Liver (tissue), 3 donors: ENCODE data around the gene SLCO2A1.

Source experiments
- CTCF ChIP-seq: fragments of 150-350 bp; IDR thresholded peaks from 2 replicates; pipeline ENCODE4 v1.5.1; 2017; ENCODE audit warnings: improper control_type of control experiment, low read depth, low read length; ENCODE audit not compliant: missing input control
- EGR1 ChIP-seq, 2 donors: IDR thresholded peaks; 2 replicates each; pipeline ENCODE4 v1.6.1; 2016 to 2018; ENCODE audit warnings: antibody characterized with exemption in 2 of 2, low read depth in 2 of 2
- FOXA1 ChIP-seq: IDR thresholded peaks from 2 replicates; pipeline ENCODE4 v1.6.1; 2016; ENCODE audit warnings: antibody characterized with exemption
- GABPA ChIP-seq, 2 donors: IDR thresholded peaks in 1 of 2; conservative IDR thresholded peaks in 1 of 2; 2 replicates each; pipeline ENCODE4 v1.6.1; 2016; ENCODE audit warnings: antibody characterized with exemption in 2 of 2, mild to moderate bottlenecking in 1 of 2, moderate library complexity in 1 of 2
- RAD21 ChIP-seq, 2 donors: IDR thresholded peaks; 2 replicates each; pipeline ENCODE4 v1.6.1; 2016; ENCODE audit warnings: antibody characterized with exemption in 2 of 2, mild to moderate bottlenecking in 2 of 2
- REST ChIP-seq: IDR thresholded peaks from 2 replicates; pipeline ENCODE4 v1.6.1; 2016; ENCODE audit warnings: antibody characterized with exemption, mild to moderate bottlenecking
- SP1 ChIP-seq: IDR thresholded peaks from 2 replicates; pipeline ENCODE4 v1.6.1; 2018; ENCODE audit warnings: antibody characterized with exemption, mild to moderate bottlenecking
- YY1 ChIP-seq: IDR thresholded peaks from 2 replicates; pipeline ENCODE4 v1.6.1; 2016; ENCODE audit warnings: antibody characterized with exemption, mild to moderate bottlenecking
- ZBTB33 ChIP-seq: IDR thresholded peaks from 2 replicates; pipeline ENCODE4 v1.6.1; 2016; ENCODE audit warnings: antibody characterized with exemption
- TF ChIP-seq, protein P1 (sequence below): IDR thresholded peaks from 2 replicates; pipeline ENCODE4 v1.6.1; 2016; ENCODE audit warnings: antibody characterized with exemption
- donor health status: healthy.
- donor health status: healthy.

DNA sequence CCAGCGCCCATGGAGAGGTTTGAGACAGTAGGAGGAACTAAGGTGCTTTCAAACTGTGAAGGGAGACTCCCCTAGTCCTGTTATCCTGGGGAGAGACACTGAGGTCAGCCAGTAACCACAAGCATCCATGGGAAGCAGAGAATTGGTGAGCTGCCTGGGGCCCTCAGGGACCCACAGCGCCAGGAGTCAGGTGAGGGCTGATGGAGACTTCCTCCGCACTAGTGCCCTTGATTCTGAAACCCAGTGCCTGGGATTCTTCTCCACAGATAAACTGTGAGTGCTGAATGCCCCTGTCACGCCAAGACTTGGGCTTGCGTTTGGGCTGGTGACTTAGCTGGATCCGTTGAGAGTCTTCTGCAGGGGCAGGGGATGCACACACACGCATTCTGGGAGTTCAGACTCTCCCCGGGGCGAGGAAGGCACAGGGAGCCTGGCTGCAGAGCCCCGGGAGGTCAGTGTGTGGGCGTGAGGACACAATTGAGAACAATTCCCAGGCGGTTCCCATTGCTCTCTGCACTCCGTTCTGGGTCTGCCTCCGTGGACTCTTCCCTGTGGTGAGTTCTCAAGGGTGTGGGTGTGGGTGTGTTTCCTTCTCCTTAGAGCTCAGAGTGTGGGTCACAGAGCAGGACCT lies 37.9 kb upstream of the SLCO2A1 start:
- no peak for TF ChIP-seq CTCF
- TF ChIP-seq EGR1 (IDR thresholded peaks at IDR 0.05; ENCODE audit: low read depth in 2 of 2): no peak
- no peak for TF ChIP-seq RAD21 (IDR thresholded peaks at IDR 0.05)
- TF ChIP-seq, protein P1, sequence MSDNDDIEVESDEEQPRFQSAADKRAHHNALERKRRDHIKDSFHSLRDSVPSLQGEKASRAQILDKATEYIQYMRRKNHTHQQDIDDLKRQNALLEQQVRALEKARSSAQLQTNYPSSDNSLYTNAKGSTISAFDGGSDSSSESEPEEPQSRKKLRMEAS: no peak
- TF ChIP-seq FOXA1: no peak
- no peak for TF ChIP-seq YY1
- no peak for TF ChIP-seq REST
- TF ChIP-seq SP1: no peak
- no peak for TF ChIP-seq ZBTB33
- no peak for TF ChIP-seq GABPA (IDR thresholded peaks at IDR 0.05 in 1 of 2, conservative IDR thresholded peaks at IDR 0.05 in 1 of 2)
